Activated naive CD8-positive, alpha-beta T cell treated with anti-CD3 and anti-CD28 coated beads, Interleukin-2, amount 10 ng/mL, durations not matched to agents 7 days and 5 days (primary cell): ENCODE results near the gene POMT2. TPM values are rescaled to one million over a fixed set of nuclear protein-coding genes. Genes with fewer than 3 reads are reported as not detected.
A peak's percentile ranks its signal among the peaks of the same experiment; 100 is the strongest.

Source experiments
- ATAC-seq: fragments of 150-1000 bp; cut with Tn5 transposase; one replicate; pipeline ENCODE4 v1.10.0; 2021; ENCODE audit warnings: low read depth, moderate library complexity
- POLR2A ChIA-PET: fragments of 350-600 bp; sonication (Branson Sonifier 250); formaldehyde crosslinking; loops from one replicate; lab custom pipeline; 2021; ENCODE audit warnings: antibody characterized with exemption; lab: Charles Lee
- DNase-seq: peaks from one replicate; pipeline ENCODE4 v3.0.0; 2021
- H3K27ac Mint-ChIP-seq: one replicate; pipeline ENCODE4 v1.8.0; 2022; ENCODE audit warnings: mild to moderate bottlenecking, mixed read lengths
- H3K27me3 Mint-ChIP-seq: one replicate; pipeline ENCODE4 v1.8.0; 2022; ENCODE audit warnings: mild to moderate bottlenecking, moderate library complexity, mixed read lengths
- H3K36me3 Mint-ChIP-seq: one replicate; pipeline ENCODE4 v1.8.0; 2021; ENCODE audit warnings: mild to moderate bottlenecking, mixed read lengths
- H3K4me1 Mint-ChIP-seq: one replicate; pipeline ENCODE4 v1.8.0; 2021; ENCODE audit warnings: mixed read lengths
- H3K4me3 Mint-ChIP-seq: one replicate; pipeline ENCODE4 v1.8.0; 2022; ENCODE audit warnings: mild to moderate bottlenecking, moderate library complexity, mixed read lengths
- H3K9me3 Mint-ChIP-seq: one replicate; pipeline ENCODE4 v1.8.0; 2021; ENCODE audit warnings: mixed read lengths
- total RNA-seq, 2 experiments: library from RNA; stranded (reverse); gene quantifications; one replicate each; pipeline ENCODE4 v1.2.3, GENCODE V29; 2021

Gene POMT2
- total RNA-seq, 2 experiments from 2014 or later: 9.3 to 10.6 TPM

DNA sequence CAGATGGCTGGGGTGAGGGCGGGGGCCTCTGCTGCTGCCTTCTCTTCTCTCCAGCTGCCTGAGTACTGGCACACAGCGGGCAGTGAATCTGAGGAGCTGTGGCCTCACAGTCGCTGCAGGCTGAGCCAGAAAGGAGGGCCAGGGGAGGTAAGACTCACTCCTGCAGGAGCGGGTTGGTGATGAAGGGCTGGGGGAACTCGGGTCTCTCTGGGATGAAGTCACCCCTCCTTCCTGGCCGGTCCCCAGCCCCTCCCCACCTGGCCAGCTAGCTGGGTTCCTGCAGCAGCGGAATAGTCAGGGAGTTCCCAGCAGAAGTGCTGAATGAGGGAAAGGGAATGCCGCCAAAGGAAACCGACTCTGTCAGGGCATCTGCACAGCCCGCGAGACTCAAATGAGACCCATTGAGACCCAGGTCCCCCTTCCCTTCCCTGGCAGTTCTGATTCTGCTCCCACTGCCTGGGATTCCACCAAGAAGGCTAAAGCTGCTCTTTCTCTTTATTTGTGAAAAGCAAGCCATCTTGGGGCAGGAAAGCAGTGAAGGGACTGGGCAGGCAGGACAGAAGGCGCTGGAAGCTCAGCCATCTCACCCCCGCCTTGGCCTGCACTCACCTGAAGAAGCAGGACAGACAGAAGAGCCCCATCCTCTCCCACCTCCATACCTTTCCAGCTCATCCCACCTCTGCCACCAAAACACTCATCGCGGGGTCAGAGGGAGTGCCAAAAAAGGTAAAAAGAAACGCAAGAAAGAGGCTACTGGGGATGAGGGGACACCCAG is 54.9 kb downstream of the POMT2 start:
- no peak overlapping the region for H3K4me3 Mint-ChIP-seq
- H3K9me3 Mint-ChIP-seq: peaks cover 2% of the 10 kb centered on the region
- H3K4me1 Mint-ChIP-seq: no peaks in the 10 kb centered on the region
- POLR2A ChIA-PET: interaction anchor here (0.6 kb wide), 1 partner anchor 345 kb away, joined by 3 read pairs; no protein-coding TSS in a partner anchor
- H3K27me3 Mint-ChIP-seq: peaks cover 47% of the 10 kb centered on the region
- H3K27ac Mint-ChIP-seq: no peak overlapping the region
- ATAC-seq (no peak), DNase-seq (peak; percentile 7)
- peaks cover 1% of the 10 kb centered on the region for H3K36me3 Mint-ChIP-seq

GRCh38 chr14:77265187-77265515 is 55.5 kb downstream of the POMT2 start:
- Mint-ChIP-seq H3K27me3 (peaks cover 46% of the 10 kb centered on the region), H3K4me3 (no peak overlapping the region), H3K36me3 (peaks cover 1% of the 10 kb centered on the region), H3K9me3 (peaks cover 2% of the 10 kb centered on the region), H3K4me1 (no peaks in the 10 kb centered on the region), H3K27ac (no peak overlapping the region)
- ATAC-seq (no peak), DNase-seq (peak; percentile 7)
- POLR2A ChIA-PET: interaction anchor here (0.6 kb wide), 1 partner anchor 346 kb away, joined by 3 read pairs; no protein-coding TSS in a partner anchor

- POLR2A ChIA-PET: interaction anchor here (0.6 kb wide), 1 partner anchor 346 kb away, joined by 3 read pairs; no protein-coding TSS in a partner anchor
- H3K27ac Mint-ChIP-seq: no peak overlapping the region
- peaks cover 2% of the 10 kb centered on the region for H3K9me3 Mint-ChIP-seq
- ATAC-seq: no peak
- peaks cover 1% of the 10 kb centered on the region for H3K36me3 Mint-ChIP-seq
- DNase-seq: no peak
- H3K4me1 Mint-ChIP-seq: no peaks in the 10 kb centered on the region
- no peak overlapping the region for H3K4me3 Mint-ChIP-seq
- H3K27me3 Mint-ChIP-seq: peaks cover 42% of the 10 kb centered on the region
Measured at GRCh38 chr14:77264466-77265186, 56.1 kb downstream of the POMT2 start.

GRCh38 chr14:77260631-77261030 is 60.1 kb downstream of the POMT2 start:
- Mint-ChIP-seq H3K9me3 (no peaks in the 10 kb centered on the region), H3K36me3 (no peaks in the 10 kb centered on the region), H3K4me3 (no peak overlapping the region), H3K4me1 (no peaks in the 10 kb centered on the region), H3K27ac (no peak overlapping the region), H3K27me3 (peaks cover 24% of the 10 kb centered on the region)
- POLR2A ChIA-PET: no interaction called here
- DNase-seq (no peak), ATAC-seq (no peak)

- no peaks in the 10 kb centered on the region for H3K4me1 Mint-ChIP-seq
- DNase-seq (no peak), ATAC-seq (no peak)
- H3K27ac Mint-ChIP-seq: no peak overlapping the region
- no peaks in the 10 kb centered on the region for H3K36me3 Mint-ChIP-seq
- no peak overlapping the region for H3K4me3 Mint-ChIP-seq
- POLR2A ChIA-PET: no interaction called here
- H3K9me3 Mint-ChIP-seq: no peaks in the 10 kb centered on the region
- peaks cover 24% of the 10 kb centered on the region for H3K27me3 Mint-ChIP-seq
Measured at GRCh38 chr14:77260199-77260598, 60.5 kb downstream of the POMT2 start.

GRCh38 chr14:77259025-77259715 is 61.5 kb downstream of the POMT2 start:
- no peak overlapping the region for H3K4me3 Mint-ChIP-seq
- DNase-seq: no peak
- no peaks in the 10 kb centered on the region for H3K36me3 Mint-ChIP-seq
- no peaks in the 10 kb centered on the region for H3K9me3 Mint-ChIP-seq
- H3K27ac Mint-ChIP-seq: no peak overlapping the region
- ATAC-seq: no peak
- H3K27me3 Mint-ChIP-seq: peaks cover 24% of the 10 kb centered on the region
- POLR2A ChIA-PET: no interaction called here
- no peaks in the 10 kb centered on the region for H3K4me1 Mint-ChIP-seq

DNA sequence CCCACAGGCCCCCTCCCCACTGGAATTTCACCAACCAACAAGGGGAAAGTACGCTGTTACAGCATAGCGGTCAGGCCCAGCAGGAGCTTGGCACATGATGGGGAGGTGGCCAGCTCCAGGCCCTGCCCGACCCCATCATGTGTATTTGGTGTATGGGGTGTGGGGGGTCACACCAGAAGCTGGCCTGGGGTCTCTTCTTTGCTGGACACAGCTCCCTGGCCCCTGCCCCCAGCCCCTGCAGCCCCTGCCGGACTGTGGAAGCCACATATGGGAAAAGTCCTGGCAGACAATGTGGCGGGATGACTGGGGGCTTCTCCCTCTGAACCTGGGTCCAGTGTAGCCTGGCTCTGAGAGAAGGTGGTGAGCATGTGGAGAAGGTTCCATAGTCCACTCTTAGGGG is 62.1 kb downstream of the POMT2 start:
- POLR2A ChIA-PET: no interaction called here
- no peak overlapping the region for H3K4me3 Mint-ChIP-seq
- H3K9me3 Mint-ChIP-seq: no peaks in the 10 kb centered on the region
- H3K36me3 Mint-ChIP-seq: no peaks in the 10 kb centered on the region
- no peaks in the 10 kb centered on the region for H3K4me1 Mint-ChIP-seq
- DNase-seq (no peak), ATAC-seq (no peak)
- peaks cover 21% of the 10 kb centered on the region for H3K27me3 Mint-ChIP-seq
- H3K27ac Mint-ChIP-seq: no peak overlapping the region

- no peaks in the 10 kb centered on the region for H3K9me3 Mint-ChIP-seq
- no peak overlapping the region for H3K27ac Mint-ChIP-seq
- H3K4me3 Mint-ChIP-seq: no peak overlapping the region
- no peaks in the 10 kb centered on the region for H3K4me1 Mint-ChIP-seq
- H3K36me3 Mint-ChIP-seq: no peaks in the 10 kb centered on the region
- ATAC-seq: no peak
- peaks cover 16% of the 10 kb centered on the region for H3K27me3 Mint-ChIP-seq
- DNase-seq: no peak
- POLR2A ChIA-PET: no interaction called here
Measured at GRCh38 chr14:77257700-77258099, 63.0 kb downstream of the POMT2 start.

DNA sequence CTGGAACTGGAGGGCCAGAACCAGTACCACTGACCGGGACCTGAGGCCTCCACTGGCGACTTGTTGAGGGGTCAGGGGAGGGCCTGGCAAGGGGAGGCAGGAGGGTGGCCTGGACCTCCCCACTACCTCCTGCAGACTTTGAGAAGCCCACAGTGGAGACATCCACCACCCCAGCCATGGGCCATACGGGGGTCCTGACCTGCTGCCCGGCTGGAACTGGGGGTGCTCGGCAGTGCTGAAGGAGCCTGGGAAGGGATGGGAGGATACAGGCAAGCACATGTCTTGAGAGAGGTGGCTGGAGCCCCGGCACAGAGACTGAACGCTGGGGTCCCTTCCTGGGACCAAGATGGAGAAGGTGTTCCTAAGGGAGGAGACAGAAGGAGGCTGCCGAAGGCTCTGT is 64.0 kb downstream of the POMT2 start:
- no peaks in the 10 kb centered on the region for H3K9me3 Mint-ChIP-seq

DNA sequence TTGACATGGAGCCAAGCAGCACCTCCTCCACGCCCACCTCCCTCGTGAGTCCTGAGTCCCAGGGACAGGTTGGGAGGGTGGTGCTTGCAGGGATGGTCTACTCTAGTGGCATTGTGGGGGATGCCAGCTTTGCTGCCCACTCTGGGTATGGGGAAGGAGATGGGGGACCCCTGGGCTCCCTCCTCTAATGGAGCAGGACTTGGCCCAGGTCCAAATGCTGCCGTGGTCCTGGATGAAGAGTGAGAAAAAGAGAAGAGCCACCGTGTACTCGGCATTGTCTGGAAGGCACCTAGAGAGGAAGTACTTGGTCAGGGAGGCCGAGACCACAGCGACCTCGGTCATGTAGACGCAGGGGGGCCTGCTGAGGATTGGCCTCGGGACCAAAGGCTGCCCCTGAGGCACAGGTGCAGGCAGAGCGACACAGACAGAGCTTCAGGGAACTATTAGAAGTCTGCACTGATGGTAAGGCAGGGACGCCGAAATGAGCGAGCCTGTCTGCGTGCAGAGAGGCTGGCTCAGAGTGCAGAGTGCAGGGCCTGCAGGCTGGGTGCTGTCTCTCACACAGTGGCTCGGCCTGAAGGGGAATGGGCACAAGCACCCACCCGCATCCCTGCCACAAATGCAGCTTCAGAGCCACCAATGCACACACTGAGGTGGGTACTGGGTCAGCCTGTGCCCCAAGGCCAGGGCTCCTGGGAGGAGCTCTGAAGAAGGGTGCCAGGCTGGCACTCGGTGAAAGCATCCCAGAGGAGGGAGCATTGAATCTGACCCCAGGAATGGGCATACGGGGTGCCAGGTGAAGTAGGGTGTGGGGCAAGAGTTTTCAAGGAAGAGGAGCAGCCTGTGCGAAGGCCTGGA is 67.1 kb downstream of the POMT2 start:
- peaks cover 2% of the 10 kb centered on the region for H3K27me3 Mint-ChIP-seq
- POLR2A ChIA-PET: no interaction called here
- H3K4me3 Mint-ChIP-seq: no peak overlapping the region
- H3K9me3 Mint-ChIP-seq: no peaks in the 10 kb centered on the region
- ATAC-seq (no peak), DNase-seq (no peak)
- no peaks in the 10 kb centered on the region for H3K4me1 Mint-ChIP-seq
- H3K36me3 Mint-ChIP-seq: no peaks in the 10 kb centered on the region
- no peak overlapping the region for H3K27ac Mint-ChIP-seq

More for the DNA sequence above, 64.0 kb downstream of the POMT2 start:
- no peaks in the 10 kb centered on the region for H3K36me3 Mint-ChIP-seq
- DNase-seq (no peak), ATAC-seq (no peak)
- no peak overlapping the region for H3K27ac Mint-ChIP-seq
- H3K4me3 Mint-ChIP-seq: no peak overlapping the region
- H3K27me3 Mint-ChIP-seq: peaks cover 10% of the 10 kb centered on the region
- H3K4me1 Mint-ChIP-seq: no peaks in the 10 kb centered on the region
- POLR2A ChIA-PET: no interaction called here

DNA sequence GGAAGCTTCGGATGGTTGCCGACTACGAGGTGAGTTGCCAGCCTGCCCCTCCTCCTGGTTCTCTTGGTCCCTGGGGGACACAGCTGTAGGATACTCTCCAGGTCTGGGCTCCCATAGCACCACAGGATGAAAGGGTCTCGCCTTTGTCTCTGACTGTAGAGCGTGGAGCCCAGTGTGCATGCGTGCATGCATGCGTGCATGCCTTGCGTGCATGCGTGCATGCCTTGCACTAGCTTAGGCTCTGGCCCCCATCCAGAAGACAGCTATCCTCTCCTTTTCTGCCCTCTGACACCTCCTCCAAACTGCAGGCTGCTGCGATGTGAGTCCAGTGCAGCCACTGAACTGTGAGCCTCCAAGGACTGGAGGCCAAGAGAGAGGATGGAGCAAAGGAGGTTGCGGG is 68.8 kb downstream of the POMT2 start:
- Mint-ChIP-seq H3K36me3 (no peaks in the 10 kb centered on the region), H3K9me3 (no peaks in the 10 kb centered on the region), H3K27ac (no peak overlapping the region), H3K4me3 (no peak overlapping the region), H3K4me1 (no peaks in the 10 kb centered on the region), H3K27me3 (peaks cover 2% of the 10 kb centered on the region)
- DNase-seq (no peak), ATAC-seq (no peak)
- POLR2A ChIA-PET: no interaction called here

DNA sequence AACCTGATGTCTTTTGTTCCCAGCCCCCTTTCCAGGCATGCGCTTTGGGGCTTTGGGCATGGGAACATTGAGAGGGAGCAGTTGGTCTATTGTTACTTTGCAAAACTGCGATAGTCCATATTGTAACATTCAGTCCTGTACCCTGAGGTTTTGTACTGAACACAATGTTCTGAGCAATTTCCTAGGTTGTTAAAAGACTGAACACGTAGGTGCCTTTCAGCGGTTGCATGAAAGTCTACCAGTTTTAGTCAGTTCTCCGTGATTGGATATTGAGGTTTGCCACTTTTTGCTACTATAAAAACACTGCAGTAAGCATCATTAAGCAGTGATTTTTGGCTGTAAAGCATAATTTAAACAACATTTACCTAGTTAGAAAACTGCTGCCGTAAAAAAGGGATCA is 69.8 kb downstream of the POMT2 start:
- Mint-ChIP-seq H3K9me3 (no peaks in the 10 kb centered on the region), H3K27ac (no peak overlapping the region), H3K27me3 (peaks cover 2% of the 10 kb centered on the region), H3K4me3 (no peak overlapping the region), H3K36me3 (no peaks in the 10 kb centered on the region), H3K4me1 (no peaks in the 10 kb centered on the region)
- DNase-seq (no peak), ATAC-seq (no peak)
- POLR2A ChIA-PET: no interaction called here

DNA sequence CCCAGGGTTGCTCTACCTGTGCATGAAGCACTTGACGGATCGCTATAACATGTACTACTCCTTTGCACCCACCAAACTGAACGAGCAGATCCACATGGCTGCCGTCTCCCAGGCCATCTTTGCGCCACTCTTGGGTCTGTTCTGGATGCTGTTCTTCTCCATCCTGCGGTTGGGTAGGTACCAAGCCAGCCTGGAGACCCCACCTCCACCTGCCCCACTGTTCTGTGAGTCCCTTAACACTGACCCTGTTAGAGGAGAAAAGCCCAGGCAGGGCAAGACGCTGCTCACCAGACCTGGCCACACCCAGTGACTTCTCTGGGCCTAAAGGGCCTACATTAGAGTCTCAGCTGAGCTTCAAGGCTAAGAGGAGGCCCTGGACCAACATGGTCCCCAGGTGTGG is 71.4 kb downstream of the POMT2 start:
- no peak overlapping the region for H3K4me3 Mint-ChIP-seq
- no peaks in the 10 kb centered on the region for H3K36me3 Mint-ChIP-seq
- H3K27me3 Mint-ChIP-seq: peaks cover 2% of the 10 kb centered on the region
- no peak overlapping the region for H3K27ac Mint-ChIP-seq
- ATAC-seq (no peak), DNase-seq (no peak)
- H3K9me3 Mint-ChIP-seq: no peaks in the 10 kb centered on the region
- H3K4me1 Mint-ChIP-seq: no peaks in the 10 kb centered on the region
- POLR2A ChIA-PET: no interaction called here
